Choroid plexus epithelial cell (primary cell): Measurements from ENCODE around the gene PCYT2.

Experiments used
- DNase-seq: peaks from one replicate; pipeline ENCODE4 v3.0.0-alpha.2; 2010; ENCODE audit warnings: low read depth
- H3K4me3 ChIP-seq: 2 replicates; pipeline ENCODE4 v1.5.1; 2011; ENCODE audit warnings: low read depth, mild to moderate bottlenecking, control low read depth, low read length, moderate library complexity
- CTCF ChIP-seq: conservative IDR thresholded peaks from 2 replicates; pipeline ENCODE4 v1.5.1; 2011; ENCODE audit warnings: low read depth, mild to moderate bottlenecking, control low read depth, inconsistent platforms, low read length, moderate library complexity

Gene PCYT2

DNA sequence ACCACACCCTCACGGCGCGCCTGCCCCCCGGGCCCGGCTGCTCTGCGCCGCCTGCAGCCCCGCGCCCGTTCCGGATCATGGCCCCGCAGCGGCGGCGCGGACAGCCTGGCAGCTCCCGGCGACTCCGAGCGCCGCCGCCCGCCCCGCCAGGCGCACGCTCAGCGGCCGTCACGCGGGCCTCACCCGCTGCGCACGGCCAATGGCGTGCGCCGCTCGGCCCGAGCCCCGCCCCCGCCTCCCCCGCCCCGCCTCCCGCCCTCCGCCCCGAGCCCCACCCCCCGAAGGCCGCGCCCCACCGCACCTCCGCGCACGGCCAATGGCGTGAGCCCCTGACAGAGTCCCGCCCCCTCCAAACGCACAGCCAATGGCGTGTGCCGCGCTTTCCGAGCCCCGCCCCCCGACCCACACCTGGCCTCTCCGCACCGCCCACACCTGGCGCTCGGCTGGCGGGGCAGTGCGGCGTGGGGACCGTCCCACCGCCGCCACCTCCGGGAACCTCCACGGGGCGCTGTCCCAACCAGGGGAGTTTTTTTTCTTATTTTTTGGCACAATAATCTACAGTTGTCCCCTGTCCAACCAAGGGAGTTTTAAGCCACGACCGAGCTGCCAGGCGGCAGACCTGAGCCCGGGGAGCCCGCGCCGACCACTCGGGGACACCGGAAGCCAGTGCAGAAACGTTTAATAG is at the start of gene PCYT2:
Gene PCYT2 (minus strand): TSS at position 123 of the 685 bp plus-strand sequence. CDS start 44 bp downstream, at position 79.
- peak within 1 kb of the TSS; percentile 75 for H3K4me3 ChIP-seq
- DNase-seq: peak; percentile 88
- TF ChIP-seq CTCF: no peak

- no peak overlapping the region for H3K4me3 ChIP-seq
- TF ChIP-seq CTCF: no peak
- no peak for DNase-seq
Measured at GRCh38 chr17:81960130-81960958, 49.1 kb upstream of the PCYT2 start.

DNA sequence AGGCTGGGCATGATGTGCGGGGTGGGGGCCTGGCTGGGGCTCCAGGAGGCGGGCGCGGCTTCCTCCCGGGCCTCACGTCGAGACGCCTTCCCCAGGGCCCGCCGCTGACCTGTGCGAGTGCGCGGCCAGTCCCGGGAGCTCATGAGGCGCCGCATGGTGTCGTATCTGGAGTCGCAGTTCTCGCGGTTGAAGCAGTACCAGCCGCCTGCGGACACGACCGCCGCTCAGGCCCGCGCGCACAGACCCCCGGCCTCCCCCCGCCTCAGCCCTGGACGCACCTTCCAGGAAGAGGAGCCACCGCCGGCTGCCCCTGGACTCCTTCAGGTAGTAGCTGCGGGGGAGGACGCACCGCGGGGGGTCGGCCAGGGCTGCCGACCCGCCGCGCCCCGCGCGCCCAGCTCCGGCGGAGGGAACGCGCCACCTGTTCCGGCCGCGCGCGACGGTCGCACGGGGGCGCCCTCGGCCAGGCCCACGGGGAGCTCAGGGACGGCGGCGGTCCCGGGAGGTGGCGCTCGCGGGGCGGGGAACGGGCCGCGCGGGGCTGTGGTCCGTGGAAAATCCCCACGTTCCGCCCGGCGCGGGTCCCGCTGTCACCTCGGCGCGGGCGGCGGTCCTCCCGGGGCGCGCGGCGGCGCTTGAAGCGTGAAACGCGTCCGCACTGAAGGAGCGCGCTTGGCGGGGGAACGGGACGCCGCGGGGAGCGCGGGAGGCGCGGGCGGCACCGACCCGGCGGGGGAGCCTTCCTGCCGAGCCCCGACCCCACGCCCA is 48.3 kb upstream of the PCYT2 start:
- TF ChIP-seq CTCF: peak; percentile 42
- H3K4me3 ChIP-seq: no peak overlapping the region
- peak; percentile 47 for DNase-seq

GRCh38 chr17:81958633-81959342 is 47.6 kb upstream of the PCYT2 start:
- peak; percentile 7 for TF ChIP-seq CTCF
- H3K4me3 ChIP-seq: no peak overlapping the region
- DNase-seq: no peak

DNA sequence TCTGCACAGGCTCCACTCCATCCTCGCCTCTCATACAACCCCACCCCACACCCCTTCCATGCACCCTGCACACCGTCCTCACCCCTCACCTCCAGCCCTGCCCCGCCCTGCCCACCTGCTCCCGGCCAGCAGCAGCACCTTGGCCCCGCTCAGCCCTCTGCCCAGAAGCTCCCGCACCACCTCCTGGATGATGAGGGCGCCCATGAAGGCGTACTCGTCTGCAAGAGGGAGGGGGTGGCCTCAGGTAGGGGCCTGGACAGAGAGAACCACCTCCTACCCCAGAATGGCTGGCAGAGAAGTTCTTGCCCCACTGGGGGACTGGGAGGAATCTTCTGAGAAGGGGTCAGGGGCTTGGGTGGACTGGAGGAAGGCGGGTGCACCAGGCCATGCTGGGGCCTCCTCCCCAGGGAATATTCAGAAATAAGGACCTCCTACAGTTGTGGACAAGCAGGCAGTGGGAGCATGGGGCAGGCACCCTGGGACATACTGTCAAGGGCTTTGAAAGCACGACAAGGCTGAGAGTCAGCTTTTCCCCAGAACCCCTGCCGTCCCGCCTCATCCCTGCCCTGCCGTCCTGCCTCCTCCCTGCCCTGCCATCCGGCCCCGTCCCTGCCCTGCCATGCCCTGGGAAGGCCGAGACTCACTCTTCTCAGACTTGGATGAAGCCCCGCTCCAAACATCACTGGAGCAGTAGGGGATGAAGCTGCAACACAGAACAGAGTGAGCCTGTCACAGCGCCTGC is 46.7 kb upstream of the PCYT2 start:
- TF ChIP-seq CTCF: no peak
- no peak for DNase-seq
- no peak overlapping the region for H3K4me3 ChIP-seq
